H9 (cell line): ENCODE data around the gene TCEA3. TPM values are rescaled to one million over a fixed set of nuclear protein-coding genes. Genes with fewer than 3 reads are reported as not detected.

Source experiments
- DNase-seq: peaks from one replicate; pipeline ENCODE4 v3.0.0-alpha.2; 2017
- H2AFZ ChIP-seq: one replicate; pipeline ENCODE4 v1.6.1; 2013; ENCODE audit warnings: mild to moderate bottlenecking, low read length, control low read depth, moderate library complexity
- H2AK5ac ChIP-seq: 2 replicates; pipeline ENCODE4 v1.6.1; 2013; ENCODE audit warnings: low read length, control low read depth, mixed read lengths; ENCODE audit not compliant: insufficient read length
- H2BK120ac ChIP-seq: one replicate; pipeline ENCODE4 v1.6.1; 2013; ENCODE audit warnings: low read depth, mild to moderate bottlenecking, low read length, control low read depth, inconsistent platforms; ENCODE audit not compliant: poor library complexity, severe bottlenecking
- H2BK12ac ChIP-seq: 2 replicates; pipeline ENCODE4 v1.6.1; 2013; ENCODE audit warnings: low read length, control low read depth, mixed read lengths, low read depth; ENCODE audit not compliant: insufficient read length
- H2BK15ac ChIP-seq: 2 replicates; pipeline ENCODE4 v1.6.1; 2013; ENCODE audit warnings: low read depth, low read length, control low read depth
- H2BK20ac ChIP-seq: one replicate; pipeline ENCODE4 v1.6.1; 2013; ENCODE audit warnings: low read depth, mild to moderate bottlenecking, low read length, control low read depth, inconsistent platforms; ENCODE audit not compliant: poor library complexity, severe bottlenecking
- H2BK5ac ChIP-seq: 2 replicates; pipeline ENCODE4 v1.6.1; 2013; ENCODE audit warnings: low read length, control low read depth, mixed read lengths; ENCODE audit not compliant: insufficient read length
- H3K14ac ChIP-seq: 2 replicates; pipeline ENCODE4 v1.6.1; 2013; ENCODE audit warnings: low read length, control low read depth; ENCODE audit not compliant: insufficient read depth
- H3K18ac ChIP-seq: 2 replicates; pipeline ENCODE4 v1.6.1; 2013; ENCODE audit warnings: low read depth, mild to moderate bottlenecking, mixed read lengths, low read length, control low read depth; ENCODE audit not compliant: insufficient read length
- H3K23ac ChIP-seq: 2 replicates; pipeline ENCODE4 v1.6.1; 2013; ENCODE audit warnings: low read length, control low read depth, mixed read lengths, low read depth; ENCODE audit not compliant: insufficient read length
- H3K23me2 ChIP-seq: 2 replicates; pipeline ENCODE4 v1.6.1; 2013; ENCODE audit warnings: low read depth, mild to moderate bottlenecking, mixed read lengths, low read length, control low read depth; ENCODE audit not compliant: insufficient read length, poor library complexity, severe bottlenecking
- H3K27ac ChIP-seq: 2 replicates; pipeline ENCODE4 v1.5.1; 2013; ENCODE audit warnings: low read length, control low read depth, mixed read lengths, low read depth; ENCODE audit not compliant: insufficient read length
- H3K27me3 ChIP-seq: 2 replicates; pipeline ENCODE4 v1.6.1; 2013; ENCODE audit warnings: low read length, control low read depth, inconsistent platforms; ENCODE audit not compliant: insufficient read depth
- H3K4ac ChIP-seq: 2 replicates; pipeline ENCODE4 v1.6.1; 2013; ENCODE audit warnings: low read depth, mild to moderate bottlenecking, control low read depth, inconsistent platforms, low read length, moderate library complexity
- H3K4me1 ChIP-seq: 2 replicates; pipeline ENCODE4 v1.6.1; 2013; ENCODE audit warnings: low read length, control low read depth, inconsistent platforms; ENCODE audit not compliant: insufficient read depth
- H3K4me2 ChIP-seq: 2 replicates; pipeline ENCODE4 v1.6.1; 2013; ENCODE audit warnings: low read length, control low read depth, mixed read lengths; ENCODE audit not compliant: insufficient read length, insufficient read depth
- H3K56ac ChIP-seq: 2 replicates; pipeline ENCODE4 v1.6.1; 2013; ENCODE audit warnings: low read depth, mild to moderate bottlenecking, mixed read lengths, low read length, control low read depth; ENCODE audit not compliant: insufficient read length
- H3K79me1 ChIP-seq: 2 replicates; pipeline ENCODE4 v1.6.1; 2013; ENCODE audit warnings: low read depth, mild to moderate bottlenecking, moderate library complexity, low read length, control low read depth, inconsistent platforms; ENCODE audit not compliant: insufficient read depth, poor library complexity, severe bottlenecking
- H3K79me2 ChIP-seq: 2 replicates; pipeline ENCODE4 v1.6.1; 2013; ENCODE audit warnings: low read length, control low read depth, inconsistent platforms; ENCODE audit not compliant: insufficient read depth
- H3K9ac ChIP-seq: 2 replicates; pipeline ENCODE4 v1.6.1; 2013; ENCODE audit warnings: low read length, control low read depth, mixed read lengths; ENCODE audit not compliant: insufficient read length; ENCODE audit errors: extremely low read depth
- H3K9me3 ChIP-seq: one replicate; pipeline ENCODE4 v1.6.1; 2013; ENCODE audit warnings: low read depth, low read length, inconsistent platforms; ENCODE audit not compliant: control insufficient read depth
- H3T11ph ChIP-seq: one replicate; pipeline ENCODE4 v1.6.1; 2013; ENCODE audit warnings: mild to moderate bottlenecking, low read length, control low read depth, inconsistent platforms
- H4K20me1 ChIP-seq: one replicate; pipeline ENCODE4 v1.6.1; 2013; ENCODE audit not compliant: control insufficient read depth, insufficient read length, insufficient read depth
- H4K5ac ChIP-seq: 2 replicates; pipeline ENCODE4 v1.6.1; 2013; ENCODE audit warnings: low read depth, mild to moderate bottlenecking, mixed read lengths, low read length, control low read depth; ENCODE audit not compliant: insufficient read length
- H4K8ac ChIP-seq: replicated peaks from 2 replicates; pipeline ENCODE4 v1.6.1; 2013; ENCODE audit warnings: low read length, control low read depth, mixed read lengths, low read depth; ENCODE audit not compliant: insufficient read length
- H4K91ac ChIP-seq: 2 replicates; pipeline ENCODE4 v1.6.1; 2013; ENCODE audit warnings: low read depth, mild to moderate bottlenecking, moderate library complexity, mixed read lengths, low read length, control low read depth; ENCODE audit not compliant: insufficient read length
- H3K27ac Mint-ChIP-seq, 3 experiments: 2 replicates in 2 of 3; 3 replicates in 1 of 3; pipeline ENCODE4 v1.8.0; 2020 to 2021; ENCODE audit warnings: mixed read lengths in 3 of 3, mild to moderate bottlenecking in 1 of 3, moderate library complexity in 1 of 3
- H3K27me3 Mint-ChIP-seq: 2 replicates; pipeline ENCODE4 v1.8.0; 2021; ENCODE audit warnings: low read depth, mild to moderate bottlenecking, moderate library complexity, mixed read lengths
- H3K36me3 Mint-ChIP-seq, 3 experiments: 2 replicates in 2 of 3; 3 replicates in 1 of 3; pipeline ENCODE4 v1.8.0; 2020 to 2021; ENCODE audit warnings: low read depth in 3 of 3, mixed read lengths in 3 of 3; ENCODE audit not compliant: insufficient read depth in 1 of 3
- H3K4me1 Mint-ChIP-seq, 2 experiments: 2 replicates each; pipeline ENCODE4 v1.8.0; 2020; ENCODE audit warnings: mixed read lengths in 2 of 2
- H3K4me3 Mint-ChIP-seq, 2 experiments: 2 replicates in 1 of 2; 3 replicates in 1 of 2; pipeline ENCODE4 v1.8.0; 2020 to 2021; ENCODE audit warnings: mild to moderate bottlenecking in 2 of 2, mixed read lengths in 2 of 2, moderate library complexity in 1 of 2
- H3K9me3 Mint-ChIP-seq, 2 experiments: 2 replicates in 1 of 2; 3 replicates in 1 of 2; pipeline ENCODE4 v1.8.0; 2020; ENCODE audit warnings: mild to moderate bottlenecking in 2 of 2, mixed read lengths in 2 of 2, moderate library complexity in 1 of 2
- WGBS: extraction: QIAGEN DNeasy Blood & Tissue Kit; methylation state at CpG from one replicate; pipeline ENCODE4 v1.1.7; 2013; ENCODE audit warnings: missing lambda C conversion rate, low lambda C conversion rate, mixed read lengths; ENCODE audit not compliant: insufficient read length; ENCODE audit errors: extremely low coverage; 5-methylcytosine and 5-hydroxymethylcytosine counted together
- total RNA-seq: library from RNA; stranded (reverse); gene quantifications from 2 replicates; pipeline ENCODE4 v1.2.1, GENCODE V29; 2021
- TF ChIP-seq, protein P1 (sequence below): fragments of 200-600 bp; sonication (generic); conservative IDR thresholded peaks from 3 replicates; pipeline ENCODE4 v1.8.0; 2021; ENCODE audit warnings: antibody characterized with exemption, mild to moderate bottlenecking

TCEA3 gene
- total RNA-seq, 1 experiment from 2014 or later, result 0.37 TPM

DNA sequence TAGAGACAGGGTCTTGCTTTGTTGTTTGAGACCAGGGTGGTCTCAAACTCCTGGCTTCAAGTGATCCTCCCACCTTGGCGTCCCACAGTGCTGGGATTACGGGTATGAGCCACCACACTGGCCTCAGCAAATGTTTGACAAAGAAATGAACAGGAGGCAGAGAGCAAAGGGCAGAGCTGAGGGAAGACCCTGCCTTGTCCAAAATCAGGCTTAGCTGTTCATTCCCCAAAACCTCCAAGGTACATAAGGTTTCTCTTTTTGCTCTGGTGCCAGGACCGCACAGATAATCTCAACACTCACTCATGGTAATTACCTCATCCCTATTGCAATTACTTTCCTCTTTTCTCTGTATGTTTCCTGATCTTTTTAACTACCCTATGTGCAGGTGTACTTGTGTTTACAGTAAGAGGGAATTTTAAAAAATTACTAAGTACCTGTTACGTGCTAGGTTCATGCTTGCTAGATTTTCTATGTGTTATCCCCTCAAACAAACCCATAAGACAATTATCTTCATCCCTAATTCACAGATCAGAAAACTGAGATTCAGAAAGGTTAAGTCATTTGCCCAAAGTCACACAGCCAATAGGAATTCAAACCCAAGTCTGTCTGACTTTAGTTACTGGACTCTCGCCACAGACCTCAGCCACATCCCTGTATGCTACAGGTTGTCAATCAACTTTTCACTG is 47.9 kb upstream of the TCEA3 start:
- Histone ChIP-seq H4K8ac (no peak overlapping the region), H3K18ac (no peak overlapping the region), H2BK5ac (no peak overlapping the region), H3K27ac (no peak overlapping the region), H3K79me1 (no peaks in the 10 kb centered on the region), H3K23ac (no peak overlapping the region), H4K20me1 (no peaks in the 10 kb centered on the region), H3K14ac (no peak overlapping the region), H4K91ac (no peak overlapping the region), H3K9ac (no peak overlapping the region), H3K56ac (no peak overlapping the region), H3K79me2 (no peaks in the 10 kb centered on the region), H3K4me1 (no peaks in the 10 kb centered on the region), H3K4me2 (no peak overlapping the region), H2BK120ac (no peak overlapping the region), H4K5ac (no peak overlapping the region), H3K4ac (no peak overlapping the region), H2AFZ (no peak overlapping the region), H2BK15ac (no peak overlapping the region), H3T11ph (no peak overlapping the region), H2BK20ac (no peak overlapping the region), H2BK12ac (no peak overlapping the region), H3K23me2 (no peaks in the 10 kb centered on the region), H3K9me3 (no peaks in the 10 kb centered on the region), H2AK5ac (no peak overlapping the region), H3K27me3 (no peaks in the 10 kb centered on the region)
- H3K36me3 Mint-ChIP-seq, result peaks cover 2 to 3% (median 3%) of the 10 kb centered on the region in 3 experiments; a peak in 2 of 7 replicates
- H3K27me3 Mint-ChIP-seq, result no peaks in the 10 kb centered on the region; the same call in 1 of the 2 replicates
- no peak overlapping the region for H3K4me3 Mint-ChIP-seq
- WGBS, result no CpG with 5 or more reads among the region's 5 CpGs
- H3K9me3 Mint-ChIP-seq, result no peaks in the 10 kb centered on the region
- H3K4me1 Mint-ChIP-seq, result peaks cover 0 to 10% of the 10 kb centered on the region in 2 experiments; a peak in 3 of 4 replicates
- no peak overlapping the region for H3K27ac Mint-ChIP-seq
- DNase-seq, result no peak
- TF ChIP-seq, protein P1, sequence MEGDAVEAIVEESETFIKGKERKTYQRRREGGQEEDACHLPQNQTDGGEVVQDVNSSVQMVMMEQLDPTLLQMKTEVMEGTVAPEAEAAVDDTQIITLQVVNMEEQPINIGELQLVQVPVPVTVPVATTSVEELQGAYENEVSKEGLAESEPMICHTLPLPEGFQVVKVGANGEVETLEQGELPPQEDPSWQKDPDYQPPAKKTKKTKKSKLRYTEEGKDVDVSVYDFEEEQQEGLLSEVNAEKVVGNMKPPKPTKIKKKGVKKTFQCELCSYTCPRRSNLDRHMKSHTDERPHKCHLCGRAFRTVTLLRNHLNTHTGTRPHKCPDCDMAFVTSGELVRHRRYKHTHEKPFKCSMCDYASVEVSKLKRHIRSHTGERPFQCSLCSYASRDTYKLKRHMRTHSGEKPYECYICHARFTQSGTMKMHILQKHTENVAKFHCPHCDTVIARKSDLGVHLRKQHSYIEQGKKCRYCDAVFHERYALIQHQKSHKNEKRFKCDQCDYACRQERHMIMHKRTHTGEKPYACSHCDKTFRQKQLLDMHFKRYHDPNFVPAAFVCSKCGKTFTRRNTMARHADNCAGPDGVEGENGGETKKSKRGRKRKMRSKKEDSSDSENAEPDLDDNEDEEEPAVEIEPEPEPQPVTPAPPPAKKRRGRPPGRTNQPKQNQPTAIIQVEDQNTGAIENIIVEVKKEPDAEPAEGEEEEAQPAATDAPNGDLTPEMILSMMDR, result no peak
